BLaER1 (cell line): ENCODE data around the gene TUBB3.
A peak's percentile ranks its signal among the peaks of the same experiment; 100 is the strongest.

Source experiments
- H3K27ac ChIP-seq: shearing (Covaris generic); formaldehyde crosslinking; 2 replicates; pipeline ENCODE4 v1.8.1; 2022
- H3K27me3 ChIP-seq: shearing (Covaris generic); formaldehyde crosslinking; 2 replicates; pipeline ENCODE4 v1.8.1; 2022
- H3K36me3 ChIP-seq: shearing (Covaris generic); formaldehyde crosslinking; 2 replicates; pipeline ENCODE4 v1.8.1; 2022
- H3K4me1 ChIP-seq: shearing (Covaris generic); formaldehyde crosslinking; 2 replicates; pipeline ENCODE4 v1.8.1; 2022
- H3K4me2 ChIP-seq: shearing (Covaris generic); formaldehyde crosslinking; 2 replicates; pipeline ENCODE4 v1.8.1; 2022
- H3K4me3 ChIP-seq: shearing (Covaris generic); formaldehyde crosslinking; 2 replicates; pipeline ENCODE4 v1.8.1; 2022
- H3K9ac ChIP-seq: shearing (Covaris generic); formaldehyde crosslinking; 2 replicates; pipeline ENCODE4 v1.8.1; 2022
- H3K9me3 ChIP-seq: shearing (Covaris generic); formaldehyde crosslinking; 2 replicates; pipeline ENCODE4 v1.8.1; 2022
- H4K20me1 ChIP-seq: shearing (Covaris generic); formaldehyde crosslinking; 2 replicates; pipeline ENCODE4 v1.8.1; 2022
- Cebpa-rat ChIP-seq: shearing (Covaris generic); IDR thresholded peaks from 2 replicates; pipeline ENCODE4 v1.8.1; 2022

The TUBB3 gene

GRCh38 chr16:89953671-89954406 is 30.7 kb downstream of the TUBB3 start:
- Histone ChIP-seq H3K27ac (no peak overlapping the region), H4K20me1 (peaks cover 79% of the 10 kb centered on the region), H3K36me3 (peaks cover 52% of the 10 kb centered on the region), H3K9me3 (no peaks in the 10 kb centered on the region), H3K4me1 (peaks cover 58% of the 10 kb centered on the region), H3K4me2 (peak overlapping the region; percentile 59), H3K4me3 (no peak overlapping the region), H3K9ac (no peak overlapping the region), H3K27me3 (no peaks in the 10 kb centered on the region)
- no peak for TF ChIP-seq Cebpa-rat

- no peak overlapping the region for H3K4me3 ChIP-seq
- H3K27me3 ChIP-seq: no peaks in the 10 kb centered on the region
- peaks cover 75% of the 10 kb centered on the region for H4K20me1 ChIP-seq
- no peaks in the 10 kb centered on the region for H3K9me3 ChIP-seq
- no peak overlapping the region for H3K9ac ChIP-seq
- H3K36me3 ChIP-seq: peaks cover 58% of the 10 kb centered on the region
- peak overlapping the region; percentile 59 for H3K4me2 ChIP-seq
- H3K4me1 ChIP-seq: peaks cover 54% of the 10 kb centered on the region
- TF ChIP-seq Cebpa-rat: no peak
- H3K27ac ChIP-seq: no peak overlapping the region
Observed at GRCh38 chr16:89954462-89954861, 31.3 kb downstream of the TUBB3 start.

GRCh38 chr16:89955001-89955685 is 32.0 kb downstream of the TUBB3 start:
- H3K4me1 ChIP-seq: peaks cover 47% of the 10 kb centered on the region
- H3K36me3 ChIP-seq: peaks cover 65% of the 10 kb centered on the region
- no peak overlapping the region for H3K9ac ChIP-seq
- peaks cover 69% of the 10 kb centered on the region for H4K20me1 ChIP-seq
- no peak overlapping the region for H3K4me3 ChIP-seq
- no peak overlapping the region for H3K4me2 ChIP-seq
- H3K27me3 ChIP-seq: no peaks in the 10 kb centered on the region
- no peak for TF ChIP-seq Cebpa-rat
- no peak overlapping the region for H3K27ac ChIP-seq
- no peaks in the 10 kb centered on the region for H3K9me3 ChIP-seq

GRCh38 chr16:89956505-89957215 is 33.5 kb downstream of the TUBB3 start:
- Histone ChIP-seq H4K20me1 (peaks cover 53% of the 10 kb centered on the region), H3K4me1 (peaks cover 38% of the 10 kb centered on the region), H3K9ac (no peak overlapping the region), H3K4me3 (no peak overlapping the region), H3K9me3 (no peaks in the 10 kb centered on the region), H3K4me2 (no peak overlapping the region), H3K36me3 (peaks cover 79% of the 10 kb centered on the region), H3K27ac (no peak overlapping the region), H3K27me3 (no peaks in the 10 kb centered on the region)
- TF ChIP-seq Cebpa-rat: no peak

GRCh38 chr16:89957216-89957785 is 34.2 kb downstream of the TUBB3 start:
- peaks cover 84% of the 10 kb centered on the region for H3K36me3 ChIP-seq
- H3K4me2 ChIP-seq: no peak overlapping the region
- no peaks in the 10 kb centered on the region for H3K27me3 ChIP-seq
- H4K20me1 ChIP-seq: peaks cover 47% of the 10 kb centered on the region
- H3K27ac ChIP-seq: no peak overlapping the region
- no peaks in the 10 kb centered on the region for H3K9me3 ChIP-seq
- TF ChIP-seq Cebpa-rat: no peak
- no peak overlapping the region for H3K9ac ChIP-seq
- peaks cover 31% of the 10 kb centered on the region for H3K4me1 ChIP-seq
- H3K4me3 ChIP-seq: no peak overlapping the region

GRCh38 chr16:89958068-89958467 is 34.9 kb downstream of the TUBB3 start:
- Histone ChIP-seq H3K4me1 (peaks cover 26% of the 10 kb centered on the region), H3K4me3 (no peak overlapping the region), H3K9me3 (no peaks in the 10 kb centered on the region), H4K20me1 (peaks cover 39% of the 10 kb centered on the region), H3K27me3 (no peaks in the 10 kb centered on the region), H3K4me2 (no peak overlapping the region), H3K27ac (no peak overlapping the region), H3K36me3 (peaks cover 83% of the 10 kb centered on the region), H3K9ac (no peak overlapping the region)
- no peak for TF ChIP-seq Cebpa-rat

- Histone ChIP-seq H4K20me1 (peaks cover 34% of the 10 kb centered on the region), H3K27me3 (no peaks in the 10 kb centered on the region), H3K9me3 (no peaks in the 10 kb centered on the region), H3K36me3 (peaks cover 83% of the 10 kb centered on the region), H3K4me2 (no peak overlapping the region), H3K9ac (no peak overlapping the region), H3K27ac (no peak overlapping the region), H3K4me3 (no peak overlapping the region), H3K4me1 (peaks cover 21% of the 10 kb centered on the region)
- no peak for TF ChIP-seq Cebpa-rat
Observed at GRCh38 chr16:89958596-89958995, 35.5 kb downstream of the TUBB3 start.

- Histone ChIP-seq H3K4me3 (no peak overlapping the region), H3K27ac (no peak overlapping the region), H3K9ac (no peak overlapping the region), H3K36me3 (peaks cover 91% of the 10 kb centered on the region), H3K4me2 (no peak overlapping the region), H3K27me3 (no peaks in the 10 kb centered on the region), H3K4me1 (peaks cover 15% of the 10 kb centered on the region; the same call in 1 of the 2 replicates), H3K9me3 (no peaks in the 10 kb centered on the region), H4K20me1 (peaks cover 18% of the 10 kb centered on the region; the same call in 1 of the 2 replicates)
- TF ChIP-seq Cebpa-rat: no peak
Observed at GRCh38 chr16:89960966-89961365, 37.8 kb downstream of the TUBB3 start.

- Histone ChIP-seq H3K27ac (no peak overlapping the region), H3K36me3 (peaks cover 93% of the 10 kb centered on the region), H3K9ac (no peak overlapping the region), H3K4me3 (no peak overlapping the region), H3K4me2 (no peak overlapping the region), H3K4me1 (peaks cover 7% of the 10 kb centered on the region; the same call in 1 of the 2 replicates), H3K9me3 (no peaks in the 10 kb centered on the region), H3K27me3 (no peaks in the 10 kb centered on the region), H4K20me1 (peaks cover 13% of the 10 kb centered on the region; the same call in 1 of the 2 replicates)
- TF ChIP-seq Cebpa-rat: no peak
Observed at GRCh38 chr16:89961920-89962319, 38.8 kb downstream of the TUBB3 start.
